ENCODE data around the gene MZF1. TPM values are rescaled to one million over a fixed set of nuclear protein-coding genes. Genes with fewer than 3 reads are reported as not detected.
A peak's percentile ranks its signal among the peaks of the same experiment; 100 is the strongest.
"Not testable (repeated sequence)": the region's sequence is repeated elsewhere in the genome, so short reads cannot be mapped to it uniquely, and the experiment has no call there.

Gene MZF1
- total RNA-seq (2014; rRNA removed; shearing (Covaris generic)) = 4.6 TPM in 2 replicates

GRCh38 chr19:58572818-58573657 is at the start of gene MZF1:
Gene MZF1 (minus strand): TSS chr19:58573335. CDS start chr19:58571389, 1,946 bp downstream.
- DNase-seq (ENCODE audit: low read depth) = peak; percentile 100

DNA sequence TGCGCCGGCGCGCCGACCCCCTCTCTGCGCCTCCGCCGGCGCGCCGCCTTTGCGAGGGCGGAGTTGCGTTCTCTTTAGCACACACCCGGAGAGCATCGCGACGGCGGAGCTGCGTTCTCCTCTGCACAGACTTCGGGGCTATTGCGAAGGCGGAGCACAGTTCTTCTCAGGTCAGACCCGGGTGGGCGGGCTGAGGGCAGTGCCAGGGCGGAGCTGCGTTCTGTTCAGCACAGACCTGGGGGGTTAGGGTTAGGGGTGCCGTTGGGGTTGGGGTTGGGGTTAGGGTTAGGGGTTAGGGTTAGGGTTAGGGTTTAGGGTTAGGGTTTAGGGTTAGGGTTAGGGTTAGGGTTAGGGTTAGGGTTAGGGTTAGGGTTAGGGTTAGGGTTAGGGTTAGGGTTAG is 34.1 kb upstream of the MZF1 start:
- DNase-seq (ENCODE audit: low read depth) = not testable (repeated sequence)

GRCh38 chr19:58606251-58606896 is 33.2 kb upstream of the MZF1 start:
- DNase-seq (ENCODE audit: low read depth) = not testable (repeated sequence)

DNA sequence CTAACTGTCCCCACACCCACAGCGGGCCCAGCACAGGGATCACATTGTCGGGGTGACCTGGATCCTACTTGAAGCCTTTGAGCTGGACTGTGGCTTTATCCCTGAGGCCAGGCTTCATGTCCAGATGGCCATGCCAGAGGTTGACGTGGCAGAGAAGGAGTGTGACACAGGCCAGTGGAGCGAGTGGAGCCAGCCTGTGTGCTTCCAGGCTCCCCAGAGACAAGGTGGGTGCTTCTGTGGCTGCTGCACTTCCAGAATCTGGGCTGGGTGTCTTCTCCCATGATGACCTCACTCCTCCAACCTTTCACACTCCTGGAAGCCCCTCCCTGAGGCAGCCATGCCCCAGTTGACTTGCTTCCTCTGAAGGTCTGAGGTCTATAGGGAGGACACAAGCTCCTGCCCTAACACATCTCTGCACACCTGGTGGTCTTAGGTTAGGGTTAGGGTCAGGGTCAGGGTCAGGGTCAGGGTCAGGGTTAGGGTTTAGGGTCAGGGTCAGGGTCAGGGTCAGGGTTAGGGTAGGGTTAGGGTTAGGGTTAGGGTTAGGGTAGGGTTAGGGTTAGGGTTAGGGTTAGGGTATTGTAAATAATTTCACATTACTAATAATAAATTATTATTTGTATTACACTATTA is 13.1 kb upstream of the MZF1 start:
- DNase-seq (ENCODE audit: low read depth) = no peak

- no peak for DNase-seq (ENCODE audit: low read depth)
Observed at GRCh38 chr19:58585442-58586132, 12.5 kb upstream of the MZF1 start.

- no peak for DNase-seq (ENCODE audit: low read depth)
Observed at GRCh38 chr19:58584498-58585441, 11.6 kb upstream of the MZF1 start.

- DNase-seq (ENCODE audit: low read depth) = no peak
Observed at GRCh38 chr19:58582985-58583384, 9.8 kb upstream of the MZF1 start.

- peak; percentile 67 for DNase-seq (ENCODE audit: low read depth)
Observed at GRCh38 chr19:58581227-58582141, 8.3 kb upstream of the MZF1 start.

GRCh38 chr19:58579473-58580142 is 6.5 kb upstream of the MZF1 start:
- DNase-seq (ENCODE audit: low read depth) = no peak

DNA sequence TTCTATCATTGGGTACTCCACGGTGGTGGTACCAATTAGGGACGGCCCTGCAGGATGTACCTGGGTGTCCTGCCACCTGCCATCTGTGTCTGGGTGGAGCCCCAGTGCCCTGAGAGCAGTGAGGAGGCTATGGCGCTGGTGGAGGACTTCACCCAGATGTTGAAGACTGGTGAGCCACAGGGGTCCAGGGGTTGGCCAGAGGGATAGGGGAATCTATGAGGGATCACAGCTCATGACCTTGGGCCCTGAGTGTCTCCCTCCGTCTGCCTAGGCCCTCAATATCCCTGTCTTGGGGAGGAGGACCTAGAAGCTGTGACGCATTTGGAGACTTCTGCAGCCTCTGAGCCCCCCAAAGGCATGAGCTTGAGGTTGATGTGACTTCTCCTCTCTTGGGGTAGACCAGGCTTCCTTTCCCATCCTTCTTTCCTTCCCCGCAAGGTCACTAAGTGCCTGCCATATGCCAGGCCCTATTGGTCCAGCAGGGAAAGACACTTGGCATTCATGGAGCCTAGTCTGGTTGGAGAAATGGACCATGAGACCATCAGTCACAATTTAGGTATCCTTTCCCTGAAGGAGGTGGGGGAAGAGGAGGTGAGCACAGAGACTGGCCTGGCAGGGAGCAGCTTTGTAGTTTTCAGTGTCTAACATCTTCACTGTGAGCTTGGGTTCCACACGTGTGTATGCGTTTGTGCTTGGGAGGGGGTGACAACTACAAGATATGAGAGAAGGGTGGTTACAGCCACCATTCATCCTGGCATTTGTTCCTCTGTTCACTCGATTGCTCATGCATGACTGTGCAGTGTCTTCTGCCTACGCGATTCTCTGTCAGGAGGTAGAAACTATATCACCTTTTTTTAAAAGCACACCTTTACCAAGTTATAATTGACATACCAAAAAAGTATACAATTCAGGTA is 5.1 kb upstream of the MZF1 start:
- DNase-seq (ENCODE audit: low read depth) = no peak

GRCh38 chr19:58577581-58577980 is 4.4 kb upstream of the MZF1 start:
- DNase-seq (ENCODE audit: low read depth) = not testable (repeated sequence)

DNA sequence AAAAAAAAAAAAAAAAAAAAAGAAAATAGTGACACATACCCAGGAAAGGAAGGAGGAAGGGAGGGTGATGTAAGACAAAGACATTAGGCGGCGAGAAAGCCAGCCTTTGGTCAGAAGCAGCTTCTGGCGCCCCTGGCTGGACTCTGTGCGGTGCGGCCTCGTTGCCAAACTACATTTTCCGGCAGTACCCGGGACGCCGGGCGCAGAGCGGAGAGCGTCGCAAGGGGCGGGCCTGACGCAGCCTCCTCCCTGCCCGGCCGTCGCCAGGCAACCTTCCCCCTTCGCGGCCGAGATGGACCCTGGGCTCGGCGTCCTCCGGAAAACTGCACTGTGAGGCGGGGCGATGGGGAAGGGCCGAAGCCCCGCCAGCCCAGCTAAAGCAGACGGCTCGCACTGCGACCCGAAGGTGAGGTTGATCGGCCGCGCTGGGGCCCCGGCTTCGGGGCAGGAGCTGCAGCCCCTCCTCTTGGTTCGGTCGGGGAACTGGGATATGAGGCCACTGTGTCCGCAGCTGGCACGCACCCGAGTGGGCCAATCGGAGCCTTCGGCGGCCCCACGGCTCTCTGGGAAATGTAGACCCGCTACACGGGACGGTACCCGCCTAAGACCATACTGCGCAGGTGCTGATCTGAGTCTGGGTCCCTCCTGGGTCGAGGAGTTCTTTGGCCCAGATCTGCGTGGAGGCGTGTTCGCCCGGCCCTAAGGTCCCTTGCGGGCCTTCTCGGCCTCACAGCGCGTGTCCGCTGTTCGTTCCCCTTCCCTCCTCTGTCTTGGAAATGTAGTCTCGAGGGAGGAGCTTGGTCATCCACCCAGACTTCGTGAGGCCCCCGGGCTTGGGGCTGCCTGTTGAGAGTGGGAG is 2.3 kb upstream of the MZF1 start:
- peak; percentile 96 for DNase-seq (ENCODE audit: low read depth)

DNA sequence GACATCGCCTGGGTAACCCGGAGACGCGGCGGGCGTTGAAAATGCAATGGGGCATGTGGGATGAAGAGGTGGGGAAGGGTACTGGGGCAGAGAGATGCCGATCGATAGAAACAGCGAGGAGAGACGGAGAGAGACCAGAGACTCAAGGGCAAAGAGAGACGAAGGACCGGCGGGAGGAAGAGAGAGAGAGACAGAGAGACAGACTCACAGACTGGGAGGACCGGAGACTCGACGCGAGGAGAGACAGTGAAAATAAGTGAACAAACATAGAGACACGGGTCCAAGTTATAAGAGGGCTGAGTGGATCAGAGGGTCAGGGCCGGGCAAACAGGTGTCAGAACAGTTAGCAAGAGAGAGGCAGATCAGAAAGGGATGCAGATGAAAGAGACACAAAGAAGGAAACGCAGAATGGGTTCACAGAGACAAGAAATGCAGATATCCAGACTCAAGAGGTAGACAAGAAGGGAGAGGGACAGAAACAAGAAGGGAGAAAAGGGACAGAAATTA is 576 bp upstream of the MZF1 start:
- DNase-seq (ENCODE audit: low read depth) = no peak

DNA sequence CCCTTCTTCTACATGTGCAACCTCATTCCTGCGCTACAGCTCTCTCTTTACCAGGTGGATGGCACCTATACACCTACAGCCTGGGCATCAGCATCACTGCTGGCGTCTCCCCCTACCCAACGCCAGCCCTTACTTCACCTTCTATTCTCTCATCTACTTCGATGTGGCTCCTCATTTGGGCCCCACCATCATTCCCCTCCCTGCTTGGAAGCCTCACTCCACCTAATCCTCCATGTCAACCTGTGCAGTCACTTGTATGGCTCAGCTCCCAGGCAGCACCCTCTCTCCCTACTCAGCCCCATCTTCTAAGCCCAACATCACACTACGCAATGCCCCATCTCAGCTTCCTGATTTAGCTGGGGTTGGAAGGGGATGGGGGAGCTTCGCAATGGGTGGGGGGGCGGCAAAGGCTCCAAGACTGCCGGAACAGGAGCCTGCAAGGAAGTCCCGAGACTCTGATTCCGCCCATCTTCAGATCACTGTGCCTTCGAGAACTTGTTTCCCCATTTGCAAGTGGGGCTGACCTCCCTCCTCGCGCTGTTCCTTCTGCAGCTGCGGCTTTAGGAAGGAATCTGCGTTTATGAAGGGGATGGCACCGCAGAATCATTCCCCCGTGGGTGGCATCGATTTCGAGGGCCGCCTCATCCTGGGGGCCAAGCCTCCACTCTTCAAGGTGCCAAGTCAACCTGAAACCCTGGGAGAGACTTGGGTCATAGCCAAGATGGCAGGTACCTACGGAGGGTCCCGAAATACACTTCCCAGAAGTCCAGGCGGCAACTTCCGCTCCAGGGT is 913 bp downstream of the MZF1 start:
- no peak for DNase-seq (ENCODE audit: low read depth)

- DNase-seq (ENCODE audit: low read depth) = no peak
Observed at GRCh38 chr19:58571575-58571947, 1.6 kb downstream of the MZF1 start.

Data from Daoy (cell line).